GM18519 (cell line): Measurements from ENCODE around the gene DHRS9.
"Not testable (repeated sequence)": the region's sequence is repeated elsewhere in the genome, so short reads cannot be mapped to it uniquely, and the experiment has no call there.

Experiments used
- ATAC-seq: cut with Tn5 transposase; IDR thresholded peaks from one replicate; pipeline ENCODE4 v1.9.1; 2021; ENCODE audit warnings: mild to moderate bottlenecking, moderate library complexity; ENCODE audit not compliant: unreplicated experiment, low FRiP score

The DHRS9 gene

GRCh38 chr2:169119851-169120250 is 50.5 kb downstream of the DHRS9 start:
- ATAC-seq = no peak

- no peak for ATAC-seq
Measured at GRCh38 chr2:169129703-169130243, 60.4 kb downstream of the DHRS9 start.

- peak; percentile 64 for ATAC-seq
Measured at GRCh38 chr2:169131587-169132512, 62.5 kb downstream of the DHRS9 start.

GRCh38 chr2:169134272-169134671 is 64.9 kb downstream of the DHRS9 start:
- not testable (repeated sequence) for ATAC-seq

GRCh38 chr2:169136428-169136827 is 67.1 kb downstream of the DHRS9 start:
- ATAC-seq = not testable (repeated sequence)

- no peak for ATAC-seq
Measured at GRCh38 chr2:169136885-169137534, 67.6 kb downstream of the DHRS9 start.

- ATAC-seq = no peak
Measured at GRCh38 chr2:169137924-169138323, 68.6 kb downstream of the DHRS9 start.

GRCh38 chr2:169139145-169139544 is 69.8 kb downstream of the DHRS9 start:
- no peak for ATAC-seq

- no peak for ATAC-seq
Measured at GRCh38 chr2:169139993-169140767, 70.8 kb downstream of the DHRS9 start.

- no peak for ATAC-seq
Measured at GRCh38 chr2:169141713-169142352, 72.5 kb downstream of the DHRS9 start.

GRCh38 chr2:169143998-169144397 is 74.6 kb downstream of the DHRS9 start:
- no peak for ATAC-seq
